DMS 273 treated with DMSO at 0.1 percent for 48 hours (cell line): ENCODE results near the gene TMEM178A.
"Not testable (repeated sequence)": the region's sequence is repeated elsewhere in the genome, so short reads cannot be mapped to it uniquely, and the experiment has no call there.

Experiments
- DNase-seq: peaks from one replicate; lab custom pipeline; 2025; lab: John Stamatoyannopoulos, UW

TMEM178A gene

GRCh38 chr2:39715822-39716221 is 50.1 kb downstream of the TMEM178A start:
- no peak for DNase-seq

GRCh38 chr2:39717067-39717466 is 51.4 kb downstream of the TMEM178A start:
- no peak for DNase-seq

- DNase-seq, result no peak
Measured at GRCh38 chr2:39718483-39718882, 52.8 kb downstream of the TMEM178A start.

GRCh38 chr2:39719317-39719716 is 53.6 kb downstream of the TMEM178A start:
- no peak for DNase-seq

GRCh38 chr2:39720970-39721369 is 55.3 kb downstream of the TMEM178A start:
- DNase-seq, result no peak

- DNase-seq, result no peak
Measured at GRCh38 chr2:39723497-39723896, 57.8 kb downstream of the TMEM178A start.

- no peak for DNase-seq
Measured at GRCh38 chr2:39723946-39724827, 58.5 kb downstream of the TMEM178A start.

GRCh38 chr2:39724828-39725144 is 59.1 kb downstream of the TMEM178A start:
- DNase-seq, result no peak

- no peak for DNase-seq
Measured at GRCh38 chr2:39725401-39725800, 59.7 kb downstream of the TMEM178A start.

- not testable (repeated sequence) for DNase-seq
Measured at GRCh38 chr2:39728085-39728484, 62.4 kb downstream of the TMEM178A start.

- no peak for DNase-seq
Measured at GRCh38 chr2:39728941-39729351, 63.2 kb downstream of the TMEM178A start.

- DNase-seq, result no peak
Measured at GRCh38 chr2:39730276-39730675, 64.6 kb downstream of the TMEM178A start.

GRCh38 chr2:39730685-39731302 is 65.1 kb downstream of the TMEM178A start:
- peak; percentile 48 for DNase-seq

GRCh38 chr2:39731546-39731945 is 65.8 kb downstream of the TMEM178A start:
- DNase-seq, result no peak

- DNase-seq, result no peak
Measured at GRCh38 chr2:39732482-39732881, 66.8 kb downstream of the TMEM178A start.

- no peak for DNase-seq
Measured at GRCh38 chr2:39733070-39733674, 67.5 kb downstream of the TMEM178A start.

- DNase-seq, result no peak
Measured at GRCh38 chr2:39734445-39734844, 68.7 kb downstream of the TMEM178A start.

- no peak for DNase-seq
Measured at GRCh38 chr2:39735648-39736047, 69.9 kb downstream of the TMEM178A start.

GRCh38 chr2:39736640-39737039 is 70.9 kb downstream of the TMEM178A start:
- no peak for DNase-seq

GRCh38 chr2:39737661-39738060 is 71.9 kb downstream of the TMEM178A start:
- no peak for DNase-seq

- DNase-seq, result no peak
Measured at GRCh38 chr2:39738936-39739335, 73.2 kb downstream of the TMEM178A start.

GRCh38 chr2:39739386-39739785 is 73.7 kb downstream of the TMEM178A start:
- no peak for DNase-seq

- no peak for DNase-seq
Measured at GRCh38 chr2:39741871-39742270, 76.2 kb downstream of the TMEM178A start.
